Liver (tissue), 9 donors: ENCODE measurements around the gene SALL1. TPM values are rescaled to one million over a fixed set of nuclear protein-coding genes. Genes with fewer than 3 reads are reported as not detected.

Source experiments
- DNase-seq: peaks from one replicate; pipeline ENCODE4 v3.0.0-alpha.2; 2017; ENCODE audit warnings: low spot score
- H3K27ac ChIP-seq, 2 donors: one replicate each; pipeline ENCODE4 v1.7.0; 2013; ENCODE audit warnings: inconsistent platforms in 2 of 2, low read length in 2 of 2, control low read depth in 1 of 2, low read depth in 1 of 2, mild to moderate bottlenecking in 1 of 2
- H3K27me3 ChIP-seq, 4 donors: one replicate each; pipeline versions ENCODE4 v1.6.1 to v1.7.0; 2013; ENCODE audit warnings: low read length in 3 of 4, inconsistent platforms in 1 of 4, mild to moderate bottlenecking in 1 of 4, moderate library complexity in 1 of 4; ENCODE audit not compliant: control insufficient read depth in 4 of 4, insufficient read depth in 4 of 4
- H3K36me3 ChIP-seq, 4 donors: one replicate each; pipeline versions ENCODE4 v1.6.1 to v1.7.0; 2013; ENCODE audit warnings: low read length in 3 of 4, mild to moderate bottlenecking in 3 of 4, low read depth in 1 of 4, moderate library complexity in 1 of 4; ENCODE audit not compliant: control insufficient read depth in 4 of 4, insufficient read depth in 3 of 4
- H3K4me1 ChIP-seq, 4 donors: one replicate each; pipeline versions ENCODE4 v1.6.1 to v1.7.0; 2013; ENCODE audit warnings: low read length in 3 of 4, mild to moderate bottlenecking in 3 of 4, moderate library complexity in 1 of 4; ENCODE audit not compliant: control insufficient read depth in 4 of 4, insufficient read depth in 4 of 4
- H3K4me3 ChIP-seq, 3 donors: one replicate each; pipeline versions ENCODE4 v1.6.1 to v1.7.0; 2013; ENCODE audit warnings: low read length in 3 of 3, control low read depth in 1 of 3, low read depth in 1 of 3, mild to moderate bottlenecking in 1 of 3
- H3K9ac ChIP-seq, 2 donors: one replicate each; pipeline ENCODE4 v1.7.0; 2013; ENCODE audit warnings: low read length in 2 of 2, mild to moderate bottlenecking in 2 of 2, moderate library complexity in 2 of 2, control low read depth in 1 of 2, low read depth in 1 of 2
- H3K9me3 ChIP-seq, 4 donors: one replicate each; pipeline versions ENCODE4 v1.6.1 to v1.7.0; 2013; ENCODE audit warnings: low read length in 3 of 4; ENCODE audit not compliant: control insufficient read depth in 4 of 4
- ATF3 ChIP-seq: IDR thresholded peaks from 2 replicates; pipeline ENCODE4 v1.6.1; 2016; ENCODE audit warnings: antibody characterized with exemption
- CTCF ChIP-seq: fragments of 150-350 bp; IDR thresholded peaks from 2 replicates; pipeline ENCODE4 v1.5.1; 2017; ENCODE audit warnings: improper control_type of control experiment, low read depth, low read length; ENCODE audit not compliant: missing input control
- EGR1 ChIP-seq, 2 donors: IDR thresholded peaks; 2 replicates each; pipeline ENCODE4 v1.6.1; 2016 to 2018; ENCODE audit warnings: antibody characterized with exemption in 2 of 2, low read depth in 2 of 2
- FOXA1 ChIP-seq: IDR thresholded peaks from 2 replicates; pipeline ENCODE4 v1.6.1; 2016; ENCODE audit warnings: antibody characterized with exemption
- FOXA2 ChIP-seq: IDR thresholded peaks from 2 replicates; pipeline ENCODE4 v1.6.1; 2016; ENCODE audit warnings: antibody characterized with exemption
- GABPA ChIP-seq, 2 donors: IDR thresholded peaks in 1 of 2; conservative IDR thresholded peaks in 1 of 2; 2 replicates each; pipeline ENCODE4 v1.6.1; 2016; ENCODE audit warnings: antibody characterized with exemption in 2 of 2, mild to moderate bottlenecking in 1 of 2, moderate library complexity in 1 of 2
- HNF4A ChIP-seq, 2 donors: conservative IDR thresholded peaks; 2 replicates each; pipeline ENCODE4 v1.6.1; 2016; ENCODE audit warnings: antibody characterized with exemption in 2 of 2, mild to moderate bottlenecking in 2 of 2
- JUND ChIP-seq, 2 donors: IDR thresholded peaks; 2 replicates each; pipeline ENCODE4 v1.6.1; 2016; ENCODE audit warnings: antibody characterized with exemption in 2 of 2
- MAX ChIP-seq: IDR thresholded peaks from 2 replicates; pipeline ENCODE4 v1.6.1; 2016; ENCODE audit warnings: antibody characterized with exemption
- NR2F2 ChIP-seq: IDR thresholded peaks from 2 replicates; pipeline ENCODE4 v1.6.1; 2016; ENCODE audit warnings: antibody characterized with exemption
- RAD21 ChIP-seq, 2 donors: IDR thresholded peaks; 2 replicates each; pipeline ENCODE4 v1.6.1; 2016; ENCODE audit warnings: antibody characterized with exemption in 2 of 2, mild to moderate bottlenecking in 2 of 2
- RXRA ChIP-seq, 2 donors: IDR thresholded peaks; 2 replicates each; pipeline ENCODE4 v1.6.1; 2017 to 2018; ENCODE audit warnings: antibody characterized with exemption in 2 of 2, mild to moderate bottlenecking in 1 of 2
- SP1 ChIP-seq: IDR thresholded peaks from 2 replicates; pipeline ENCODE4 v1.6.1; 2018; ENCODE audit warnings: antibody characterized with exemption, mild to moderate bottlenecking
- TAF1 ChIP-seq: conservative IDR thresholded peaks from 2 replicates; pipeline ENCODE4 v1.6.1; 2016; ENCODE audit warnings: antibody characterized with exemption, mild to moderate bottlenecking
- WGBS: extraction: QIAGEN DNeasy Blood & Tissue Kit; methylation state at CpG from one replicate; pipeline ENCODE4 v1.1.7; 2013; 5-methylcytosine and 5-hydroxymethylcytosine counted together
- polyA plus RNA-seq, 2 donors: library from polyadenylated mRNA; stranded (reverse) in 1 of 2; unstranded in 1 of 2; fragments of 200-250 nt in 1 of 2; fragments of >200 nt in 1 of 2; fragmentation: Nextera tagmentation in 1 of 2; extraction: Ambion mirVana in 1 of 2; gene quantifications; one replicate each; pipeline versions ENCODE4 v1.2.1 to v1.2.3, GENCODE V29; 2013 to 2015
- total RNA-seq, 2 donors: library from RNA; depleted of rRNA; stranded (reverse); fragments of >200 nt; gene quantifications; one replicate each; pipeline ENCODE4 v1.2.3, GENCODE V29; 2014
- TF ChIP-seq, protein P1 (sequence below): IDR thresholded peaks from 2 replicates; pipeline ENCODE4 v1.6.1; 2016; ENCODE audit warnings: antibody characterized with exemption
- TF ChIP-seq, protein P2 (sequence below): IDR thresholded peaks from 2 replicates; pipeline ENCODE4 v1.6.1; 2016; ENCODE audit warnings: antibody characterized with exemption, mild to moderate bottlenecking
- donor health status: healthy.
- donor health status: healthy.
- donor health status: healthy.
- donor health status: healthy.
- donor health status: healthy.

The SALL1 gene
- total and polyA plus RNA-seq, 4 donors, result 1.8 to 13.4 (median 11.7) TPM

DNA sequence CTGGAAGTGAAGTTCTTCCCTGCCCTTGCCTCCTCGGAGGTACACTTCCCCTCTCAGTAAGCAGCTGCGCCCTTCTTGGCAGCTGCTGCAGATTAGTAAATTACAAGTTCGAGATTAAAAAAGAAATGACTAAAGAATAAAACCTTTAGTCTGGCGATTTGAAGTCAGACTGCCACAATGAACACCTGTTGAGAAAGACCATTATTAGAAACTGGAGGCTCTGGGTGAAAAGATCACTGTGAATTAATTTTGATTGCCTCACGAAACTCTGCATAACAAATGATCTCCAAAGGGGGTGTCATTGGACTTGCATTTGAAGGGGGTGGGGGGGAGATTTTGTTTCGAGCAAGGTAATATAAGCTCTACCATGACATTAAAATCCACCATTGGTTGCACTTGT lies 39.3 kb downstream of the SALL1 start:
- 48% methylated on average over 6 of the region's 6 CpGs for WGBS
- H3K27ac ChIP-seq, result peak overlapping the region; percentile 37 to 39
- H3K36me3 ChIP-seq, result no peaks in the 10 kb centered on the region
- no peak overlapping the region for H3K9ac ChIP-seq
- TF ChIP-seq FOXA2, result no peak
- no peak for TF ChIP-seq ATF3
- TF ChIP-seq MAX, result no peak
- no peak for TF ChIP-seq RAD21 (IDR thresholded peaks at IDR 0.05)
- TF ChIP-seq, protein P1, sequence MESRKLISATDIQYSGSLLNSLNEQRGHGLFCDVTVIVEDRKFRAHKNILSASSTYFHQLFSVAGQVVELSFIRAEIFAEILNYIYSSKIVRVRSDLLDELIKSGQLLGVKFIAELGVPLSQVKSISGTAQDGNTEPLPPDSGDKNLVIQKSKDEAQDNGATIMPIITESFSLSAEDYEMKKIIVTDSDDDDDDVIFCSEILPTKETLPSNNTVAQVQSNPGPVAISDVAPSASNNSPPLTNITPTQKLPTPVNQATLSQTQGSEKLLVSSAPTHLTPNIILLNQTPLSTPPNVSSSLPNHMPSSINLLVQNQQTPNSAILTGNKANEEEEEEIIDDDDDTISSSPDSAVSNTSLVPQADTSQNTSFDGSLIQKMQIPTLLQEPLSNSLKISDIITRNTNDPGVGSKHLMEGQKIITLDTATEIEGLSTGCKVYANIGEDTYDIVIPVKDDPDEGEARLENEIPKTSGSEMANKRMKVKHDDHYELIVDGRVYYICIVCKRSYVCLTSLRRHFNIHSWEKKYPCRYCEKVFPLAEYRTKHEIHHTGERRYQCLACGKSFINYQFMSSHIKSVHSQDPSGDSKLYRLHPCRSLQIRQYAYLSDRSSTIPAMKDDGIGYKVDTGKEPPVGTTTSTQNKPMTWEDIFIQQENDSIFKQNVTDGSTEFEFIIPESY, result no peak
- TF ChIP-seq TAF1, result no peak
- TF ChIP-seq GABPA (IDR thresholded peaks at IDR 0.05 in 1 of 2, conservative IDR thresholded peaks at IDR 0.05 in 1 of 2), result no peak
- TF ChIP-seq JUND (IDR thresholded peaks at IDR 0.05), result no peak
- TF ChIP-seq SP1, result no peak
- TF ChIP-seq HNF4A (conservative IDR thresholded peaks at IDR 0.05), result no peak
- TF ChIP-seq, protein P2, sequence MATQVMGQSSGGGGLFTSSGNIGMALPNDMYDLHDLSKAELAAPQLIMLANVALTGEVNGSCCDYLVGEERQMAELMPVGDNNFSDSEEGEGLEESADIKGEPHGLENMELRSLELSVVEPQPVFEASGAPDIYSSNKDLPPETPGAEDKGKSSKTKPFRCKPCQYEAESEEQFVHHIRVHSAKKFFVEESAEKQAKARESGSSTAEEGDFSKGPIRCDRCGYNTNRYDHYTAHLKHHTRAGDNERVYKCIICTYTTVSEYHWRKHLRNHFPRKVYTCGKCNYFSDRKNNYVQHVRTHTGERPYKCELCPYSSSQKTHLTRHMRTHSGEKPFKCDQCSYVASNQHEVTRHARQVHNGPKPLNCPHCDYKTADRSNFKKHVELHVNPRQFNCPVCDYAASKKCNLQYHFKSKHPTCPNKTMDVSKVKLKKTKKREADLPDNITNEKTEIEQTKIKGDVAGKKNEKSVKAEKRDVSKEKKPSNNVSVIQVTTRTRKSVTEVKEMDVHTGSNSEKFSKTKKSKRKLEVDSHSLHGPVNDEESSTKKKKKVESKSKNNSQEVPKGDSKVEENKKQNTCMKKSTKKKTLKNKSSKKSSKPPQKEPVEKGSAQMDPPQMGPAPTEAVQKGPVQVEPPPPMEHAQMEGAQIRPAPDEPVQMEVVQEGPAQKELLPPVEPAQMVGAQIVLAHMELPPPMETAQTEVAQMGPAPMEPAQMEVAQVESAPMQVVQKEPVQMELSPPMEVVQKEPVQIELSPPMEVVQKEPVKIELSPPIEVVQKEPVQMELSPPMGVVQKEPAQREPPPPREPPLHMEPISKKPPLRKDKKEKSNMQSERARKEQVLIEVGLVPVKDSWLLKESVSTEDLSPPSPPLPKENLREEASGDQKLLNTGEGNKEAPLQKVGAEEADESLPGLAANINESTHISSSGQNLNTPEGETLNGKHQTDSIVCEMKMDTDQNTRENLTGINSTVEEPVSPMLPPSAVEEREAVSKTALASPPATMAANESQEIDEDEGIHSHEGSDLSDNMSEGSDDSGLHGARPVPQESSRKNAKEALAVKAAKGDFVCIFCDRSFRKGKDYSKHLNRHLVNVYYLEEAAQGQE, result no peak
- H3K27me3 ChIP-seq, result no peaks in the 10 kb centered on the region
- H3K9me3 ChIP-seq, result no peaks in the 10 kb centered on the region
- H3K4me1 ChIP-seq, result peaks cover 17 to 54% (median 32%) of the 10 kb centered on the region in 4 donors
- H3K4me3 ChIP-seq, result no peak overlapping the region
- no peak for DNase-seq

- no peaks in the 10 kb centered on the region for H3K36me3 ChIP-seq
- no peak overlapping the region for H3K4me3 ChIP-seq
- no peak overlapping the region for H3K9ac ChIP-seq
- WGBS, result 79% methylated on average over 3 of the region's 3 CpGs
- DNase-seq, result no peak
- H3K4me1 ChIP-seq, result peaks cover 17 to 46% (median 24%) of the 10 kb centered on the region in 4 donors
- peak overlapping the region; percentile 39 to 66 for H3K27ac ChIP-seq
- no peaks in the 10 kb centered on the region for H3K27me3 ChIP-seq
- H3K9me3 ChIP-seq, result no peaks in the 10 kb centered on the region
- TF ChIP-seq FOXA2 (no peak), RAD21 (IDR thresholded peaks at IDR 0.05) (peak in 1 of 2 donors; percentile 32), NR2F2 (no peak), FOXA1 (no peak), RXRA (IDR thresholded peaks at IDR 0.05) (peak in 1 of 2 donors; percentile 20), MAX (peak; percentile 8), EGR1 (IDR thresholded peaks at IDR 0.05; ENCODE audit: low read depth in 2 of 2) (no peak), SP1 (no peak), JUND (IDR thresholded peaks at IDR 0.05) (no peak), CTCF (no peak), TAF1 (no peak), HNF4A (conservative IDR thresholded peaks at IDR 0.05) (peak; percentile 62 to 70), ATF3 (no peak)
- TF ChIP-seq, protein P2, result no peak
- TF ChIP-seq, protein P1, result no peak
These were observed 40.3 kb downstream of the SALL1 start for GRCh38 chr16:51110700-51111157.
